Nephron (organoid): ENCODE data around the gene MAGI3.

Source experiments
- H3K27ac Mint-ChIP-seq, 3 experiments: 2 replicates each; pipeline ENCODE4 v1.8.0; 2020; ENCODE audit warnings: mixed read lengths in 3 of 3, mild to moderate bottlenecking in 2 of 3, moderate library complexity in 1 of 3
- H3K27me3 Mint-ChIP-seq: 2 replicates; pipeline ENCODE4 v1.8.0; 2021; ENCODE audit warnings: low read depth, mild to moderate bottlenecking, moderate library complexity, mixed read lengths
- H3K36me3 Mint-ChIP-seq: 2 replicates; pipeline ENCODE4 v1.8.0; 2020; ENCODE audit warnings: low read depth, mixed read lengths
- H3K4me1 Mint-ChIP-seq: 2 replicates; pipeline ENCODE4 v1.8.0; 2020; ENCODE audit warnings: mixed read lengths
- H3K4me3 Mint-ChIP-seq, 3 experiments: 2 replicates each; pipeline ENCODE4 v1.8.0; 2020; ENCODE audit warnings: mild to moderate bottlenecking in 3 of 3, mixed read lengths in 3 of 3, moderate library complexity in 2 of 3
- H3K9me3 Mint-ChIP-seq: 2 replicates; pipeline ENCODE4 v1.8.0; 2020; ENCODE audit warnings: mixed read lengths
- CTCF ChIP-seq, 3 experiments: fragments of 200-600 bp; sonication (generic); IDR thresholded peaks; one replicate each; pipeline ENCODE4 v1.5.0; 2021; ENCODE audit warnings: antibody characterized with exemption in 3 of 3; ENCODE audit not compliant: unreplicated experiment in 3 of 3

MAGI3 gene

GRCh38 chr1:113672491-113672890 is 282.2 kb downstream of the MAGI3 start:
- Mint-ChIP-seq H3K27me3 (no peaks in the 10 kb centered on the region), H3K9me3 (no peaks in the 10 kb centered on the region), H3K36me3 (peaks cover 21% of the 10 kb centered on the region), H3K4me3 (no peak overlapping the region), H3K4me1 (peaks cover 9% of the 10 kb centered on the region), H3K27ac (no peak overlapping the region)
- TF ChIP-seq CTCF (IDR thresholded peaks at IDR 0.05; ENCODE audit: unreplicated experiment in 3 of 3), result no peak

GRCh38 chr1:113674591-113674990 is 284.3 kb downstream of the MAGI3 start:
- Mint-ChIP-seq H3K36me3 (peaks cover 6% of the 10 kb centered on the region), H3K4me1 (peaks cover 16% of the 10 kb centered on the region)

GRCh38 chr1:113675302-113675701 is 285.0 kb downstream of the MAGI3 start:
- TF ChIP-seq CTCF (IDR thresholded peaks at IDR 0.05; ENCODE audit: unreplicated experiment in 3 of 3), result no peak
- Mint-ChIP-seq H3K36me3 (peaks cover 6% of the 10 kb centered on the region), H3K4me3 (no peak overlapping the region), H3K27me3 (no peaks in the 10 kb centered on the region), H3K9me3 (no peaks in the 10 kb centered on the region), H3K27ac (no peak overlapping the region), H3K4me1 (peaks cover 16% of the 10 kb centered on the region)

More at GRCh38 chr1:113674591-113674990, 284.3 kb downstream of the MAGI3 start:
- Mint-ChIP-seq H3K27ac (no peak overlapping the region), H3K27me3 (no peaks in the 10 kb centered on the region), H3K9me3 (no peaks in the 10 kb centered on the region), H3K4me3 (no peak overlapping the region)
- TF ChIP-seq CTCF (IDR thresholded peaks at IDR 0.05; ENCODE audit: unreplicated experiment in 3 of 3), result no peak

GRCh38 chr1:113676524-113676923 is 286.2 kb downstream of the MAGI3 start:
- TF ChIP-seq CTCF (IDR thresholded peaks at IDR 0.05; ENCODE audit: unreplicated experiment in 3 of 3), result no peak
- no peak overlapping the region for H3K4me3 Mint-ChIP-seq
- H3K36me3 Mint-ChIP-seq, result peaks cover 9% of the 10 kb centered on the region
- peak overlapping the region in 1 of 3 experiments; percentile 90 for H3K27ac Mint-ChIP-seq
- no peaks in the 10 kb centered on the region for H3K27me3 Mint-ChIP-seq
- peaks cover 16% of the 10 kb centered on the region for H3K4me1 Mint-ChIP-seq
- H3K9me3 Mint-ChIP-seq, result no peaks in the 10 kb centered on the region

GRCh38 chr1:113677250-113678158 is 287.2 kb downstream of the MAGI3 start:
- peak overlapping the region in 1 of 3 experiments; percentile 20 for H3K4me3 Mint-ChIP-seq
- peak; percentile 61 to 71 (median 66) for TF ChIP-seq CTCF (IDR thresholded peaks at IDR 0.05; ENCODE audit: unreplicated experiment in 3 of 3)
- H3K27me3 Mint-ChIP-seq, result no peaks in the 10 kb centered on the region
- H3K36me3 Mint-ChIP-seq, result peaks cover 6% of the 10 kb centered on the region
- peak overlapping the region; percentile 36 to 90 (median 69) for H3K27ac Mint-ChIP-seq
- H3K4me1 Mint-ChIP-seq, result peaks cover 16% of the 10 kb centered on the region
- H3K9me3 Mint-ChIP-seq, result no peaks in the 10 kb centered on the region

DNA sequence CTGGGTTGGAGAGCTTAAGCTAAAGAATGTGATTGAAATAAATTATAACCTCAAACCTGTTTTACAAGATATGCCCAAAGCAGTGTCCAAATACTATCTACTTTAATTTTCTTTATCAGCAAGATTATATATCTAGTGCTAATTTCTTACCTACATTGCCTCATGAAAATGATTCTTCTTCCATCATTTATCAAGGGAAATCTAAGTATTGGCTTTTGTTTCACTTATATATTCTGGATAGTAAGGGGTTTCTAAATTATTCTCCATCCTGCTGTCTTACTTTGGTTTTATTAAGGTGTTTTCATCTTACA is 287.8 kb downstream of the MAGI3 start:
- no peaks in the 10 kb centered on the region for H3K27me3 Mint-ChIP-seq
- H3K4me1 Mint-ChIP-seq, result peaks cover 20% of the 10 kb centered on the region
- peaks cover 10% of the 10 kb centered on the region for H3K36me3 Mint-ChIP-seq
- H3K27ac Mint-ChIP-seq, result peak overlapping the region in 2 of 3 experiments; percentile 69 to 90
- no peaks in the 10 kb centered on the region for H3K9me3 Mint-ChIP-seq
- no peak overlapping the region for H3K4me3 Mint-ChIP-seq
- TF ChIP-seq CTCF (IDR thresholded peaks at IDR 0.05; ENCODE audit: unreplicated experiment in 3 of 3), result peak in 1 of 3 experiments; percentile 7
